Testis (tissue), 2 donors: ENCODE measurements around the gene ADAMTS20.

Source experiments
- CTCF ChIP-seq, 3 experiments: fragments of 450-650 bp in 2 of 3; fragments of 200-600 bp in 1 of 3; sonication (generic) in 1 of 3; IDR thresholded peaks; one replicate each; pipeline ENCODE4 v1.5.1; 2016 to 2019; ENCODE audit warnings: antibody characterized with exemption in 3 of 3, mild to moderate bottlenecking in 2 of 3, moderate library complexity in 1 of 3
- POLR2A ChIP-seq: fragments of 450-650 bp; IDR thresholded peaks from one replicate; pipeline ENCODE4 v1.6.1; 2017; ENCODE audit warnings: antibody characterized with exemption, mild to moderate bottlenecking, moderate library complexity

GRCh38 chr12:43370263-43370662 lies 181.7 kb downstream of the ADAMTS20 start:
- TF ChIP-seq CTCF (IDR thresholded peaks at IDR 0.05) (no peak), POLR2A (no peak)
